HEK293 (cell line): ENCODE data around the gene COL6A2.

ENCODE experiments used
- CTCF ChIA-PET: fragments of 350-600 bp; formaldehyde crosslinking; extraction: SDS; loops from one replicate; lab custom pipeline; 2021; ENCODE audit warnings: antibody characterized with exemption; lab: Yijun Ruan, JAX
- POLR2A ChIA-PET: fragments of 300-600 bp; formaldehyde crosslinking; extraction: SDS; loops from one replicate; lab custom pipeline; 2020; ENCODE audit warnings: antibody characterized with exemption, inconsistent platforms; lab: Yijun Ruan, JAX
- H3K27ac ChIP-seq: fragments of 200-500 bp; sonication (Bioruptor generic); 2 replicates; pipeline ENCODE4 v1.5.1; 2014; ENCODE audit warnings: low read depth, low read length, control low read depth, inconsistent platforms; ENCODE audit errors: extremely low read depth
- H3K36me3 ChIP-seq, 2 experiments: fragments of 200-500 bp in 1 of 2; sonication (Bioruptor generic) in 1 of 2; 1 replicate in 1 of 2; 2 replicates in 1 of 2; pipeline ENCODE4 v1.5.1; 2014 to 2017; ENCODE audit warnings: inconsistent platforms in 2 of 2, low read length in 2 of 2; ENCODE audit not compliant: control insufficient read depth in 2 of 2, insufficient read depth in 1 of 2
- H3K4me1 ChIP-seq: fragments of 200-500 bp; sonication (Bioruptor generic); 2 replicates; pipeline ENCODE4 v1.5.1; 2014; ENCODE audit warnings: mild to moderate bottlenecking, low read length, inconsistent platforms; ENCODE audit not compliant: control insufficient read depth, insufficient read depth
- H3K4me3 ChIP-seq: 2 replicates; pipeline ENCODE4 v1.5.1; 2011; ENCODE audit warnings: low read depth, mild to moderate bottlenecking, control low read depth, low read length, moderate library complexity
- H3K9me3 ChIP-seq: fragments of 200-500 bp; sonication (Bioruptor generic); 2 replicates; pipeline ENCODE4 v1.5.1; 2014; ENCODE audit warnings: low read depth, low read length, inconsistent platforms; ENCODE audit not compliant: control insufficient read depth, insufficient read depth
- GLIS1 ChIP-seq: fragments of 450-650 bp; formaldehyde crosslinking; IDR thresholded peaks from 2 replicates; pipeline ENCODE4 v1.5.1; 2016; ENCODE audit warnings: missing biosample characterization, missing genetic modification characterization
- GLIS2 ChIP-seq: fragments of 450-650 bp; formaldehyde crosslinking; IDR thresholded peaks from 2 replicates; pipeline ENCODE4 v1.5.1; 2016; ENCODE audit warnings: missing biosample characterization, missing genetic modification characterization
- SP2 ChIP-seq: fragments of 450-650 bp; formaldehyde crosslinking; IDR thresholded peaks from 2 replicates; pipeline ENCODE4 v1.5.1; 2016; ENCODE audit warnings: missing biosample characterization, missing genetic modification characterization
- SP7 ChIP-seq: fragments of 450-650 bp; formaldehyde crosslinking; IDR thresholded peaks from 2 replicates; pipeline ENCODE4 v1.5.1; 2016; ENCODE audit warnings: missing biosample characterization, missing genetic modification characterization
- ZBTB48 ChIP-seq: fragments of 450-650 bp; formaldehyde crosslinking; IDR thresholded peaks from 2 replicates; pipeline ENCODE4 v1.5.1; 2016; ENCODE audit warnings: missing biosample characterization, missing genetic modification characterization
- ZEB2 ChIP-seq: fragments of 450-650 bp; formaldehyde crosslinking; IDR thresholded peaks from 2 replicates; pipeline ENCODE4 v1.5.1; 2016; ENCODE audit warnings: missing biosample characterization, missing genetic modification characterization
- ZFHX2 ChIP-seq: fragments of 450-650 bp; formaldehyde crosslinking; conservative IDR thresholded peaks from 2 replicates; pipeline ENCODE4 v1.5.1; 2016; ENCODE audit warnings: missing biosample characterization, missing genetic modification characterization
- ZNF133 ChIP-seq: fragments of 450-650 bp; formaldehyde crosslinking; IDR thresholded peaks from 2 replicates; pipeline ENCODE4 v1.5.1; 2016; ENCODE audit warnings: missing biosample characterization, missing genetic modification characterization
- ZNF140 ChIP-seq: fragments of 450-650 bp; formaldehyde crosslinking; IDR thresholded peaks from 2 replicates; pipeline ENCODE4 v1.5.1; 2016; ENCODE audit warnings: missing biosample characterization, missing genetic modification characterization
- ZNF157 ChIP-seq: fragments of 450-650 bp; formaldehyde crosslinking; IDR thresholded peaks from 2 replicates; pipeline ENCODE4 v1.5.1; 2016; ENCODE audit warnings: missing biosample characterization, missing genetic modification characterization
- ZNF23 ChIP-seq: fragments of 450-650 bp; formaldehyde crosslinking; IDR thresholded peaks from 2 replicates; pipeline ENCODE4 v1.5.1; 2016; ENCODE audit warnings: missing biosample characterization, missing genetic modification characterization, borderline replicate concordance
- ZNF274 ChIP-seq, 2 experiments: fragments of 200-500 bp in 1 of 2; fragments of 450-650 bp in 1 of 2; sonication (Bioruptor generic) in 1 of 2; formaldehyde crosslinking in 1 of 2; IDR thresholded peaks; 2 replicates each; pipeline versions ENCODE4 v1.5.1 to v1.6.1; 2014 to 2016; ENCODE audit warnings: borderline replicate concordance in 1 of 2, inconsistent platforms in 1 of 2, low read length in 1 of 2, missing biosample characterization in 1 of 2, missing genetic modification characterization in 1 of 2
- ZNF555 ChIP-seq: fragments of 450-650 bp; formaldehyde crosslinking; conservative IDR thresholded peaks from 2 replicates; pipeline ENCODE4 v1.5.1; 2017; ENCODE audit warnings: missing biosample characterization, mild to moderate bottlenecking, missing genetic modification characterization, inconsistent platforms
- ZNF561 ChIP-seq: fragments of 450-650 bp; IDR thresholded peaks from 2 replicates; pipeline ENCODE4 v1.5.1; 2018; ENCODE audit warnings: missing biosample characterization, missing genetic modification characterization, borderline replicate concordance
- ZNF600 ChIP-seq: fragments of 450-650 bp; formaldehyde crosslinking; IDR thresholded peaks from 2 replicates; pipeline ENCODE4 v1.5.1; 2016; ENCODE audit warnings: missing biosample characterization, missing genetic modification characterization
- ZNF664 ChIP-seq: fragments of 450-650 bp; formaldehyde crosslinking; IDR thresholded peaks from 2 replicates; pipeline ENCODE4 v1.5.1; 2016; ENCODE audit warnings: missing biosample characterization, missing genetic modification characterization
- TF ChIP-seq, protein P1 (sequence below): IDR thresholded peaks from 2 replicates; pipeline ENCODE4 v1.6.1; 2011; ENCODE audit warnings: mild to moderate bottlenecking, low read depth, low read length, borderline replicate concordance
- TF ChIP-seq, protein P2 (sequence below): fragments of 450-650 bp; formaldehyde crosslinking; IDR thresholded peaks from 2 replicates; pipeline ENCODE4 v1.5.1; 2016; ENCODE audit warnings: missing biosample characterization, missing genetic modification characterization

The COL6A2 gene

DNA sequence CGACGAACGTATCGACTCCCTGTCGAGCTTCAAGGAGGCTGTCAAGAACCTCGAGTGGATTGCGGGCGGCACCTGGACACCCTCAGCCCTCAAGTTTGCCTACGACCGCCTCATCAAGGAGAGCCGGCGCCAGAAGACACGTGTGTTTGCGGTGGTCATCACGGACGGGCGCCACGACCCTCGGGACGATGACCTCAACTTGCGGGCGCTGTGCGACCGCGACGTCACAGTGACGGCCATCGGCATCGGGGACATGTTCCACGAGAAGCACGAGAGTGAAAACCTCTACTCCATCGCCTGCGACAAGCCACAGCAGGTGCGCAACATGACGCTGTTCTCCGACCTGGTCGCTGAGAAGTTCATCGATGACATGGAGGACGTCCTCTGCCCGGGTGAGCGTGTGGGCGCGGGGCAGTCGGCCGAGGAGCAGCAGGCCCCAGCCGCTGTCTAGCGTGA is 28.0 kb downstream of the COL6A2 start:
- POLR2A ChIA-PET: no interaction called here
- no peaks in the 10 kb centered on the region for H3K9me3 ChIP-seq

DNA sequence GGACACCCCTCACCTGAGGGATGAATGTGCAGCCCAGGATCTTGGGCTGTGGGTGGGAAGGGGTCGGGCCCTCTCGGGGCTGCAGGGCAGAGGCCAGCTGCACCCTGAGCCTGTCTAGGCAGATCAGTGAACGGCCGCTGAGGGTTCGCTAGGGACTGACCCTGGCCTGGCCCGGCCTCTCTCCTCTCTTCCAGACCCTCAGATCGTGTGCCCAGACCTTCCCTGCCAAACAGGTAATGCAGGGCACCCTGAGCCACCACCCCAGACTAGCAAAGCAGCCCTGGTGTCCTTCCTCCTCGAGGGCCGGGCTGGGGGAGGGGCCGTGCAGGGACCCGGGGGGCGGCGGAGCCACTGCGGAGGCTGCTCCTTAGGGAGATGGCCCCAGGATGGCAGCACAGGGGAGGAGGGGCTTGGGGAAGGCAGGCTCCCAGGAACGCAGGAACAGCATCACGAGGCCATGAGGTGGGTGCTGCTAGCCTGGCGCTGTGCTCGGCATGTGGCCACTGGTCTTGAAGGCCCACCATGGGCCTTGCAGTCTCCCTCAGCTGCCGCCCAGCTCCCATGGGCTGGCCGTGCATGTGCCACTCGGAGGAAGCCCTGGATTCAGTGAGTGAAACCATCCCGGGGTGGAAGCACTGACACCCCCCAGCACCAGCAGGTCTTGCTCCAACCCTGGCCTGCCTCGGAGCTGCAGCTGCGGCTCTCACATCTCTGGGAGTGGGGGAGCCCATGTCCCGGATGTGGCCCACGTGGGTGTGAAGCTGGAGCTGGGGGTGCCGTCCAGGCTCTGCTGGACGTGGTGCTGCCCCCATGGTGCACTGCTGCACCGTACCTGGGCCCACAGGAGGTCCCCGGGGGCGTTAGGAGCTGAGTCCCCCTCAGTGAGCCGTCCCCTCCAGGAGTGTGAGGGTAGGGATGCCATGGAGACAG is 28.7 kb downstream of the COL6A2 start:
- Histone ChIP-seq H3K27ac (no peak overlapping the region), H3K9me3 (no peaks in the 10 kb centered on the region), H3K4me1 (no peaks in the 10 kb centered on the region), H3K4me3 (no peak overlapping the region), H3K36me3 (peaks cover 0 to 47% of the 10 kb centered on the region in 2 experiments; a peak in 1 of 3 replicates)
- TF ChIP-seq GLIS2 (tag by site-specific recombination) (peak; percentile 32; the same call in 1 of the 2 replicates), SP2 (tag by site-specific recombination) (peak; percentile 31; the same call in 1 of the 2 replicates), ZNF600 (tag by site-specific recombination) (0 out of 2 replicates have a peak, but pooled peaks have one; percentile 39), ZNF561 (no peak), ZNF23 (no peak)
- CTCF ChIA-PET: no interaction called here
- POLR2A ChIA-PET: no interaction called here

More for the DNA sequence above, 28.0 kb downstream of the COL6A2 start:
- H3K27ac ChIP-seq: no peak overlapping the region
- no peaks in the 10 kb centered on the region for H3K4me1 ChIP-seq
- CTCF ChIA-PET: no interaction called here
- H3K4me3 ChIP-seq: no peak overlapping the region
- no peak for TF ChIP-seq ZNF133 (tag by site-specific recombination)
- no peak for TF ChIP-seq ZNF555 (tag by site-specific recombination)
- TF ChIP-seq SP7 (tag by site-specific recombination): no peak
- TF ChIP-seq ZNF600 (tag by site-specific recombination): peak; percentile 22; the same call in 1 of the 2 replicates
- peaks cover 0 to 53% of the 10 kb centered on the region in 2 experiments; a peak in 1 of 3 replicates for H3K36me3 ChIP-seq

DNA sequence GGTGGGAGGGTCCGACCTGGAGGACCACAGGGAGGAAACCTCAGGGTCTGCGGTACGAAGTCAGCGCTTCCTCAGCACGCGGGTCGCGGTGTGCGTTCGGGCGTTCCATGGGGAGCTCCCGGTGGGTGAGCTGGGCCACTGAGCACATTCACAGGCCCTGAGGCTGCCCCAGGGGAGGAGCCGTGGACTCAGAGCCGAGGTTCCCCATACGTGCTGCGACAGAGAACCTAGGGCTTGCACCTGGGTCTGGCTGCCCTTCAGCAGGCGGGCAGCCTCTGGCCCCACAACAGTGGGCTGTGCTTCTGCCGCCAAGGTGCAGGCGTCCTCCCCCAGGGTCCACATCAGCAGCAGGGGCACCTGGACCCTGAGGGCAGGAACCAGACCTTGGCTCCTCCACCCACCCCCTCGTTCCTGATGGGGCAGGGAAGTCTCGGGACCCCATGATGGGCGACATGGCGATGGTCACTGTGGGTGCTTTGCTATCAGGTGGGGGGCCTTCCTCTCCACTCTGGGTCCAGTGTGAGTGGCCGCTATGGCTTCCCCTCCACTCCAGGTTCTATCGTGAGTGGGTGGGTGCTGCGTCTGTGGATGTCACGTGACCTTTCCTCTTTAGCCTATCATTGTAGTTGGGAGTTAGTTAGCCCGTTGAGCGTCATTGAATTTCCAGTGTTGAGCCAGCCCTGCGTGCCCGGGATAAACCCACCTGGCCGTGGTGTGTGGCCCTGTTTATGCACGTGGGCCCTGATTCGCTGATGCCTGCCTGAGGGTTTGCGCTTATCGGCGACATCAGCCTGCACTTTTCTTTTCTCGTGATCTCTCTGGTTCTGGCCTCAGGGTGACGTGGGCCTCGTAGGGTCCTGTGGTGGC is 29.6 kb downstream of the COL6A2 start:
- CTCF ChIA-PET: no interaction called here
- TF ChIP-seq ZNF157 (no peak), ZNF664 (tag by site-specific recombination) (no peak), ZNF274 (IDR thresholded peaks at IDR 0.05; ENCODE audit: low read length) (no peak), ZNF274 (tag by site-specific recombination; IDR thresholded peaks at IDR 0.05; ENCODE audit: borderline replicate concordance) (no peak), ZNF140 (tag by site-specific recombination) (no peak), ZFHX2 (tag by site-specific recombination) (no peak), ZEB2 (tag by site-specific recombination) (no peak), GLIS1 (tag by site-specific recombination) (no peak), ZBTB48 (no peak)
- TF ChIP-seq, protein P1, sequence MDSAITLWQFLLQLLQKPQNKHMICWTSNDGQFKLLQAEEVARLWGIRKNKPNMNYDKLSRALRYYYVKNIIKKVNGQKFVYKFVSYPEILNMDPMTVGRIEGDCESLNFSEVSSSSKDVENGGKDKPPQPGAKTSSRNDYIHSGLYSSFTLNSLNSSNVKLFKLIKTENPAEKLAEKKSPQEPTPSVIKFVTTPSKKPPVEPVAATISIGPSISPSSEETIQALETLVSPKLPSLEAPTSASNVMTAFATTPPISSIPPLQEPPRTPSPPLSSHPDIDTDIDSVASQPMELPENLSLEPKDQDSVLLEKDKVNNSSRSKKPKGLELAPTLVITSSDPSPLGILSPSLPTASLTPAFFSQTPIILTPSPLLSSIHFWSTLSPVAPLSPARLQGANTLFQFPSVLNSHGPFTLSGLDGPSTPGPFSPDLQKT: no peak
- TF ChIP-seq, protein P2, sequence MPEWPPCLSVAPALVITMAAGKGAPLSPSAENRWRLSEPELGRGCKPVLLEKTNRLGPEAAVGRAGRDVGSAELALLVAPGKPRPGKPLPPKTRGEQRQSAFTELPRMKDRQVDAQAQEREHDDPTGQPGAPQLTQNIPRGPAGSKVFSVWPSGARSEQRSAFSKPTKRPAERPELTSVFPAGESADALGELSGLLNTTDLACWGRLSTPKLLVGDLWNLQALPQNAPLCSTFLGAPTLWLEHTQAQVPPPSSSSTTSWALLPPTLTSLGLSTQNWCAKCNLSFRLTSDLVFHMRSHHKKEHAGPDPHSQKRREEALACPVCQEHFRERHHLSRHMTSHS (tag by site-specific recombination): no peak
- Histone ChIP-seq H3K9me3 (no peaks in the 10 kb centered on the region), H3K27ac (no peak overlapping the region), H3K36me3 (peaks cover 0 to 38% of the 10 kb centered on the region in 2 experiments; a peak in 1 of 3 replicates), H3K4me1 (no peaks in the 10 kb centered on the region), H3K4me3 (no peak overlapping the region)
- POLR2A ChIA-PET: no interaction called here
